HUES6 (cell line): ENCODE results near the gene DISP2.
A peak's percentile ranks its signal among the peaks of the same experiment; 100 is the strongest.

Experiments used
- H3K27ac ChIP-seq: 2 replicates; pipeline ENCODE4 v1.7.0; 2013; ENCODE audit warnings: low read depth, mild to moderate bottlenecking, low read length, inconsistent platforms
- H3K27me3 ChIP-seq: 2 replicates; pipeline ENCODE4 v1.6.1; 2013; ENCODE audit warnings: low read length; ENCODE audit not compliant: control insufficient read depth, insufficient read depth
- H3K36me3 ChIP-seq: 2 replicates; pipeline ENCODE4 v1.6.1; 2013; ENCODE audit warnings: low read length; ENCODE audit not compliant: control insufficient read depth, insufficient read depth
- H3K4me1 ChIP-seq: 2 replicates; pipeline ENCODE4 v1.6.1; 2013; ENCODE audit warnings: low read length; ENCODE audit not compliant: control insufficient read depth, insufficient read depth
- H3K4me3 ChIP-seq: 2 replicates; pipeline ENCODE4 v1.5.1; 2013; ENCODE audit warnings: low read depth, low read length
- H3K9ac ChIP-seq: one replicate; pipeline ENCODE4 v1.6.1; 2013; ENCODE audit warnings: mild to moderate bottlenecking, low read length
- H3K9me3 ChIP-seq: 2 replicates; pipeline ENCODE4 v1.6.1; 2013; ENCODE audit warnings: low read depth, low read length; ENCODE audit not compliant: control insufficient read depth, insufficient read depth

The DISP2 gene

DNA sequence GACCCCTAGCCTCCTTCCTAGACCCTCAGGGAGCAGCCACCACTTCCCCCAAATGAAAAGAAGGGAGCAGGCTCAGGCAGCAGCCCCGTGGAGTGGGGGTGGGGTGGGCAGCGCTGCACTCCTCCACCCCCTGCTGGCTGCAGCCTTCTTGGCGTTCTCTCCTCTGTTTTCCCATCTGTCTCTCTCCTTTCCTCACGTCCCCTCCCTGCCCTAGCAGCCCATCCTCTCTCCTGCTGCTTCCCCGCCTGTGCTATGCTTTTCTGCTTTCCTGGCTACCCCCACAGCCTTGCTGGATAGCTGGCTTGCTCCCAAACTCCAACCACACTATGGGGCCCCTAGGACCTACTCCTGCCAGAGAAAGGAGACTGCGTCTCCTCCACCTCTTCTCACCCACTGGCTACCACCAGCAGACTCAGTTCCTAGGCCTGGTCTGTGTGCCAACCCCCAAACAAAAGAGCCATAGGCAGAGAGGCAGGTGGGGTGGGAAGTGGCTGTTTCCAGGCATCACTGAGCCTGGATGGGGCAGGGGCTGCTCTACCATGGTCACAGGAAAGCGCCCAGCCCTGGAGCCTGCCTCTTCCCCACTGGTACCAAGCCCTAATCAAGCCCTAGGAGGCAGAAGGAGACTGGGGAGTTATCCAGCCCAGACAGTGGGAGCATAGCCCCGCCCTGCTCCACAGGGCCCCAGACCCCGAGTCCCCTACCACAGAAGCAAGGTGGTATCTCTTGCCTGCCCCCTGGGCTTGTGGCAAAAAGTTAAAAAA lies 3.4 kb upstream of the DISP2 start:
- Histone ChIP-seq H3K27ac (no peak overlapping the region), H3K4me1 (peaks cover 25% of the 10 kb centered on the region), H3K27me3 (peaks cover 34% of the 10 kb centered on the region), H3K9me3 (no peaks in the 10 kb centered on the region), H3K36me3 (no peaks in the 10 kb centered on the region), H3K9ac (no peak overlapping the region), H3K4me3 (no peak overlapping the region)

DNA sequence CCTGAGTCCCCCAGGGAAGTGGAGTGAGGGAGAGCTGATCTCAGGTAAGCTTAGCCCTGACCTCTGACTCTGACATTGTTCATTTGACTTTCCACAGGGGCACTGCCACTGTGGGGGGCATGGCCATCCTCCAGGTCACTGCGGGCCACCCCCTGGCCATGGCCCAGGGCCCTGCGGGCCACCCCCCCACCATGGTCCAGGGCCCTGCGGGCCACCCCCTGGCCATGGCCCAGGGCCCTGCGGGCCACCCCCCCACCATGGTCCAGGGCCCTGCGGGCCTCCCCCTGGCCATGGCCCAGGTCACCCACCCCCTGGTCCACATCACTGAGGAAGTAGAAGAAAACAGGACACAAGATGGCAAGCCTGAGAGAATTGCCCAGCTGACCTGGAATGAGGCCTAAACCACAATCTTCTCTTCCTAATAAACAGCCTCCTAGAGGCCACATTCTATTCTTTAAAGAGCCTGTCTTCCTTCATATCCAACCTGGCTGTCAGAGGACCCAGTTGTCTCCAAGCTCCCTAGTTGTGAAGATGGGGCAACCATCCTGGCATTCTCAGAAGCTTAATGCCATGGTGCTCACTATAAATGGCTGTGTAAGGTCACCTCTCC lies 1.9 kb upstream of the DISP2 start:
- H3K36me3 ChIP-seq = no peaks in the 10 kb centered on the region
- peaks cover 25% of the 10 kb centered on the region for H3K4me1 ChIP-seq
- no peaks in the 10 kb centered on the region for H3K9me3 ChIP-seq
- H3K27ac ChIP-seq = no peak overlapping the region
- H3K27me3 ChIP-seq = peaks cover 47% of the 10 kb centered on the region
- H3K4me3 ChIP-seq = no peak overlapping the region
- no peak overlapping the region for H3K9ac ChIP-seq

GRCh38 chr15:40357246-40357645 lies 773 bp upstream of the DISP2 start:
- H3K4me1 ChIP-seq = peaks cover 25% of the 10 kb centered on the region
- H3K9me3 ChIP-seq = no peaks in the 10 kb centered on the region
- H3K4me3 ChIP-seq = peak overlapping the region; percentile 80
- no peaks in the 10 kb centered on the region for H3K36me3 ChIP-seq
- H3K27ac ChIP-seq = no peak overlapping the region
- H3K9ac ChIP-seq = no peak overlapping the region
- peaks cover 57% of the 10 kb centered on the region for H3K27me3 ChIP-seq

- H3K9ac ChIP-seq = no peak overlapping the region
- no peak overlapping the region for H3K27ac ChIP-seq
- H3K36me3 ChIP-seq = no peaks in the 10 kb centered on the region
- no peaks in the 10 kb centered on the region for H3K9me3 ChIP-seq
- H3K27me3 ChIP-seq = peaks cover 60% of the 10 kb centered on the region
- peak overlapping the region; percentile 56 for H3K4me3 ChIP-seq
- peaks cover 23% of the 10 kb centered on the region for H3K4me1 ChIP-seq
Observed at GRCh38 chr15:40358471-40359353, 693 bp downstream of the DISP2 start.

GRCh38 chr15:40360015-40360414 lies 2.0 kb downstream of the DISP2 start:
- Histone ChIP-seq H3K9ac (no peak overlapping the region), H3K27me3 (peaks cover 60% of the 10 kb centered on the region), H3K4me1 (peaks cover 10% of the 10 kb centered on the region), H3K9me3 (no peaks in the 10 kb centered on the region), H3K36me3 (no peaks in the 10 kb centered on the region), H3K4me3 (no peak overlapping the region), H3K27ac (no peak overlapping the region)

GRCh38 chr15:40361640-40362039 lies 3.6 kb downstream of the DISP2 start:
- Histone ChIP-seq H3K9me3 (no peaks in the 10 kb centered on the region), H3K27me3 (peaks cover 53% of the 10 kb centered on the region), H3K27ac (no peak overlapping the region), H3K4me1 (peaks cover 10% of the 10 kb centered on the region), H3K9ac (no peak overlapping the region), H3K36me3 (no peaks in the 10 kb centered on the region), H3K4me3 (no peak overlapping the region)

GRCh38 chr15:40363611-40364010 lies 5.6 kb downstream of the DISP2 start:
- no peaks in the 10 kb centered on the region for H3K9me3 ChIP-seq
- H3K27ac ChIP-seq = no peak overlapping the region
- peaks cover 12% of the 10 kb centered on the region for H3K4me1 ChIP-seq
- no peak overlapping the region for H3K9ac ChIP-seq
- no peak overlapping the region for H3K4me3 ChIP-seq
- no peaks in the 10 kb centered on the region for H3K36me3 ChIP-seq
- H3K27me3 ChIP-seq = peaks cover 58% of the 10 kb centered on the region

GRCh38 chr15:40364251-40364650 lies 6.2 kb downstream of the DISP2 start:
- no peak overlapping the region for H3K9ac ChIP-seq
- H3K36me3 ChIP-seq = no peaks in the 10 kb centered on the region
- peaks cover 58% of the 10 kb centered on the region for H3K27me3 ChIP-seq
- H3K4me1 ChIP-seq = peaks cover 7% of the 10 kb centered on the region
- no peak overlapping the region for H3K27ac ChIP-seq
- H3K9me3 ChIP-seq = no peaks in the 10 kb centered on the region
- no peak overlapping the region for H3K4me3 ChIP-seq

DNA sequence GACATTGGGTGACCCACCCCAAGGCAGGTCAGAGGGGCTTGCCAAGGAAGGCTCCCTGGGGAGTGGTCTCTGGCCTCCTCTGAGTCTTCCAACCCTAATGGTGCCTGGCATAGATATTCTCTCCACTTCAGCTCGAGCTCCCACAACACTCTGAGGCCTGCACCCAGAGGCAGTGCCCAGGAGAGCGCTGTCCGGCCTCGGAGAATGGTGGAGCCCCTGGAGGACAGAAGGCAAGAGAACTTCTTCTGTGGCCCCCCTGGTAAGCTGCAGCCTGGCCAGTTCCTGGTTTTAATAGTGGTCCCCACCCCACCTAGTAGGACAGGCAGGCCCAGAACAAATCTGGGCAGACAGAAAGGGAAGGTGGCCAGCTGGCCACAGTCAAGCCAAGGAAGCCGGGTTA lies 7.0 kb downstream of the DISP2 start:
- Histone ChIP-seq H3K4me1 (peaks cover 7% of the 10 kb centered on the region), H3K36me3 (no peaks in the 10 kb centered on the region), H3K9ac (no peak overlapping the region), H3K27ac (no peak overlapping the region), H3K4me3 (no peak overlapping the region), H3K9me3 (no peaks in the 10 kb centered on the region), H3K27me3 (peaks cover 58% of the 10 kb centered on the region)

- no peak overlapping the region for H3K4me3 ChIP-seq
Observed at GRCh38 chr15:40365624-40366456, 7.8 kb downstream of the DISP2 start.

More at GRCh38 chr15:40365624-40366456, 7.8 kb downstream of the DISP2 start:
- Histone ChIP-seq H3K27ac (no peak overlapping the region), H3K27me3 (peaks cover 60% of the 10 kb centered on the region), H3K4me1 (peaks cover 7% of the 10 kb centered on the region), H3K36me3 (no peaks in the 10 kb centered on the region), H3K9me3 (no peaks in the 10 kb centered on the region), H3K9ac (no peak overlapping the region)
